Breast epithelium (tissue), 4 donors: Measurements from ENCODE around the gene EME2. TPM values are rescaled to one million over a fixed set of nuclear protein-coding genes. Genes with fewer than 3 reads are reported as not detected.

ENCODE experiments used
- DNase-seq, 2 donors: peaks; one replicate each; pipeline ENCODE4 v3.0.0-alpha.2; 2019; ENCODE audit warnings: low spot score in 2 of 2
- H3K27ac ChIP-seq, 2 donors: fragments of 200-600 bp; sonication (generic) in 1 of 2; one replicate each; pipeline ENCODE4 v1.5.1; 2016 to 2019; ENCODE audit warnings: mild to moderate bottlenecking in 1 of 2
- H3K27me3 ChIP-seq, 2 donors: fragments of 200-600 bp; sonication (generic) in 1 of 2; one replicate each; pipeline versions ENCODE4 v1.5.1 to v1.6.0; 2017 to 2019; ENCODE audit warnings: control low read depth in 1 of 2, mild to moderate bottlenecking in 1 of 2
- H3K36me3 ChIP-seq: fragments of 200-600 bp; one replicate; pipeline ENCODE4 v1.5.1; 2019
- H3K4me1 ChIP-seq, 2 donors: fragments of 200-600 bp; sonication (generic); one replicate each; pipeline ENCODE4 v1.5.1; 2016 to 2019; ENCODE audit warnings: control low read depth in 1 of 2
- H3K4me3 ChIP-seq, 3 donors: fragments of 200-600 bp; sonication (generic); 1 replicate in 2 of 3; 2 replicates in 1 of 3; pipeline ENCODE4 v1.5.1; 2016 to 2019; ENCODE audit warnings: mild to moderate bottlenecking in 3 of 3, moderate library complexity in 2 of 3
- H3K9me3 ChIP-seq, 2 donors: fragments of 200-600 bp; sonication (generic) in 1 of 2; one replicate each; pipeline ENCODE4 v1.5.1; 2016 to 2019; ENCODE audit warnings: control low read depth in 1 of 2
- POLR2A ChIP-seq: fragments of 450-650 bp; IDR thresholded peaks from one replicate; pipeline ENCODE4 v1.6.1; 2016; ENCODE audit warnings: antibody characterized with exemption, mild to moderate bottlenecking, moderate library complexity
- POLR2AphosphoS5 ChIP-seq, 3 donors: sonication (generic); formaldehyde crosslinking; IDR thresholded peaks; one replicate each; pipeline ENCODE4 v1.6.1; 2017; ENCODE audit warnings: antibody characterized with exemption in 3 of 3
- intact Hi-C: fragments of 100-400 bp; cut with DNase I; formaldehyde crosslinking; loops from one replicate; pipeline ENCODE4 v1.15.1; 2023; ENCODE audit warnings: low total_unique reads
- total RNA-seq, 3 donors: library from RNA; depleted of rRNA; stranded (reverse); fragments of >200 nt; gene quantifications; one replicate each; pipeline ENCODE4 v1.1.0, GENCODE V29; 2016
- TF ChIP-seq, protein P1 (sequence below), 3 donors: fragments of 450-650 bp; IDR thresholded peaks; one replicate each; pipeline ENCODE4 v1.5.1; 2016 to 2017; ENCODE audit warnings: antibody characterized with exemption in 3 of 3, mild to moderate bottlenecking in 3 of 3, moderate library complexity in 3 of 3

Gene EME2
- total RNA-seq, 3 donors from 2014 or later, result 4.6 to 17.4 (median 14.0) TPM

DNA sequence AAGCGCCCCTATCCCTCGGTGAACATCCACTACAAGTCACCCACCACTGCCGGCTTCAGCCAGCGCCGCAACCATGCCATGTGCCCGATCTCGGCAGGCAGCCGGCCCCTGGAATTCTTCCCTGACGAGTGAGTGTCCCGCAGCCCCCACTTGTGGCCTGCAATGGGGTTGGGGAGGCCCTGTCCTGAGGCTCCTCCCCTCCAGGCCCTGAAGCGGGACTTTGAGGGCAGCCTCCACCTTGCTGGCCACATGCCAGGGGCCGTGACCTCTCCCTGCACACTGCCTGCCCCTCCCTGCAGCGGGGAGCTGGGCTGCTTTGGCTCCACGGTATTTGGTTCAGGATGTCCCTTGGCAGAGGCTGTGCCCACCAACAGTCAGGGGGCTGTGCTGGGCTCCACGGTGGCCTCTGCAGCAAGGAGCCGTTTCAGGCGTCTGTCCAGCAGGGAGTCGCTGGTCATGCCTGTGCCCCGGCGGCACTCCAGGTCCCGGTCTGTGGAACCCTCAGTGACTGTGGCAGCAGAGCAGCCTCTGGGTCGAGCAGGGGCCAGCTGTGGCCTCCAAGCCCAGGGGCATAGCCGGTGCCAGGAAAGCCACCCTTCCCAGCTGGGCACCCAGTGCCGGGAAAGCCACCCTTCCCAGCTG is 9.6 kb upstream of the EME2 start:
- H3K27me3 ChIP-seq, result no peaks in the 10 kb centered on the region
- H3K4me3 ChIP-seq, result no peak overlapping the region
- no peaks in the 10 kb centered on the region for H3K9me3 ChIP-seq
- TF ChIP-seq, protein P1, sequence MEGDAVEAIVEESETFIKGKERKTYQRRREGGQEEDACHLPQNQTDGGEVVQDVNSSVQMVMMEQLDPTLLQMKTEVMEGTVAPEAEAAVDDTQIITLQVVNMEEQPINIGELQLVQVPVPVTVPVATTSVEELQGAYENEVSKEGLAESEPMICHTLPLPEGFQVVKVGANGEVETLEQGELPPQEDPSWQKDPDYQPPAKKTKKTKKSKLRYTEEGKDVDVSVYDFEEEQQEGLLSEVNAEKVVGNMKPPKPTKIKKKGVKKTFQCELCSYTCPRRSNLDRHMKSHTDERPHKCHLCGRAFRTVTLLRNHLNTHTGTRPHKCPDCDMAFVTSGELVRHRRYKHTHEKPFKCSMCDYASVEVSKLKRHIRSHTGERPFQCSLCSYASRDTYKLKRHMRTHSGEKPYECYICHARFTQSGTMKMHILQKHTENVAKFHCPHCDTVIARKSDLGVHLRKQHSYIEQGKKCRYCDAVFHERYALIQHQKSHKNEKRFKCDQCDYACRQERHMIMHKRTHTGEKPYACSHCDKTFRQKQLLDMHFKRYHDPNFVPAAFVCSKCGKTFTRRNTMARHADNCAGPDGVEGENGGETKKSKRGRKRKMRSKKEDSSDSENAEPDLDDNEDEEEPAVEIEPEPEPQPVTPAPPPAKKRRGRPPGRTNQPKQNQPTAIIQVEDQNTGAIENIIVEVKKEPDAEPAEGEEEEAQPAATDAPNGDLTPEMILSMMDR (IDR thresholded peaks at IDR 0.05), result no peak
- TF ChIP-seq POLR2A (no peak), POLR2AphosphoS5 (IDR thresholded peaks at IDR 0.05) (no peak)
- DNase-seq, result no peak
- peaks cover 5% of the 10 kb centered on the region for H3K36me3 ChIP-seq
- no peak overlapping the region for H3K27ac ChIP-seq
- intact Hi-C loops, result no loop called here
- no peaks in the 10 kb centered on the region for H3K4me1 ChIP-seq

DNA sequence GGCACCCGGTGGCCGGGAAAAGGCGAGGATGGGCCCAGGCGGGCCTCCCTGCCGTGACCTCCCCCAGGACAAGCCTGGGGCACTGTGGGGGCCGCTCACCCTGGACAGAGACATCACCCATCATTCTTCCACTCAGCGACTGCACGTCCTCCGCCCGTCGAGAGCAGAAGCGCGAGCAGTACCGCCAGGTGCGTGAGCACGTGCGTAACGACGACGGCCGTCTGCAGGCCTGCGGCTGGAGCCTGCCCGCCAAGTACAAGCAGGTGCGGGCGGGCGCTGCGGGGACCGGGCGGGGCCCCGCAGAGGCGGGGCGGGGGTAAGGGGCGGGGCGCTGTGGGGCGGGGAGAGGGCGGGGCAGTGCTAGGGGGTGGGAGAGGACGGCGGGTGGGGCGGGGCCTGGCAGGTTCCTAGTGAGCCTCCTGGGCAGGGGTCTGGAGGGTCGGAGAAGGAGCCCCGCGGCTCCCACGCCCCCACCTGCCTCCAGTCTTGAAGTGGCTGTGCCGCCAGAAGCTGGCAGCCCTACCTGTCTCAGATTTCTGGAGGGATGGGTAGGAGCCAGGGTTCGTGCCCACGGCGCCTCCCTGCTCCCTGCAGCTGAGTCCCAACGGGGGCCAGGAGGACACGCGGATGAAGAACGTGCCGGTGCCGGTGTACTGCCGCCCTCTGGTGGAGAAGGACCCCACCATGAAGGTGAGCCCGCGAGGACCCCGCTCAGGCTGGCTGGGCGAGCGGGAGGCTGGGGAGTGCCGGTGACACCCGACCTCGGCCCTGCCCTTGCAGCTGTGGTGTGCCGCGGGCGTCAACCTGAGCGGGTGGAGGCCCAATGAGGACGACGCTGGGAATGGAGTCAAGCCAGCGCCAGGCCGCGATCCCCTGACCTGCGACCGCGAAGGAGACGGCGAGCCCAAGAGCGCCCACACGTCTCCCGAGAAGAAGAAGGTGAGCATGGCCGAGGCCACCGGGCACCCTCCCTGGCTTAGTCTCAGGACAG is 8.8 kb upstream of the EME2 start:
- intact Hi-C loops, result no loop called here
- no peak for DNase-seq
- H3K4me1 ChIP-seq, result no peaks in the 10 kb centered on the region
- no peak overlapping the region for H3K4me3 ChIP-seq
- H3K9me3 ChIP-seq, result no peaks in the 10 kb centered on the region
- TF ChIP-seq, protein P1 (IDR thresholded peaks at IDR 0.05), result no peak
- TF ChIP-seq POLR2A (no peak), POLR2AphosphoS5 (IDR thresholded peaks at IDR 0.05) (no peak)
- H3K27ac ChIP-seq, result no peak overlapping the region
- H3K27me3 ChIP-seq, result no peaks in the 10 kb centered on the region
- peaks cover 5% of the 10 kb centered on the region for H3K36me3 ChIP-seq

DNA sequence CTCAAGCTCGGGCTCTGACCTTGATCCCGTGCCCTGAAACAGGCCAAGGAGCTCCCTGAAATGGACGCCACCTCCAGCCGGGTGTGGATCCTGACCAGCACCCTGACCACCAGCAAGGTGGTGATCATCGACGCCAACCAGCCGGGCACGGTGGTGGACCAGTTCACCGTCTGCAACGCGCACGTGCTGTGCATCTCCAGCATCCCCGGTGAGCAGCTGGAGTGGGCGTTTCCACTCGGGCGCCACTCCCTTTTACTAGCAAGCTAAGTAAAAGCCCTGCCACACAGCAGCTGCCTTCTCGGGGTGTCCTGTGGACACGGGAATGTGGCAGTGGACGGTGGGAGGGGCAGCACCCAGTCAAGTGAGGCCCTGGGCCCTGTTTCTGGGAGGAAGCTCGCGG is 7.6 kb upstream of the EME2 start:
- H3K9me3 ChIP-seq, result no peaks in the 10 kb centered on the region
- peaks cover 5% of the 10 kb centered on the region for H3K36me3 ChIP-seq
- intact Hi-C loops, result no loop called here

DNA sequence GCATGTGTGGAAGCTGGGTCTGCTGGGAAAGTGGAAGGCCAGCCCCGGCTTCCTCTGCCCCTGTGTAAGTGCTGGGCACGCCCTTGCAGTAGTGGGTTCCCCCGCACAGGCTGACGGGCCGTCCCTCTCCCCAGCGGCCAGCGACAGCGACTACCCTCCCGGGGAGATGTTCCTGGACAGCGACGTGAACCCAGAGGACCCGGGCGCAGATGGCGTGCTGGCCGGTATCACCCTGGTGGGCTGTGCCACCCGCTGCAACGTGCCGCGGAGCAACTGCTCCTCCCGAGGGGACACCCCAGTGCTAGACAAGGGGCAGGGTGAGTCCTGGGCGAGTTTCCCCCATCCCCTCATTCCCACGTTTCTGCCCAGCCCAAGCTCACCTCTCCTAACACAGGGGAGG is 6.8 kb upstream of the EME2 start:
- Histone ChIP-seq H3K4me1 (peaks cover 4 to 8% of the 10 kb centered on the region in 2 donors), H3K4me3 (no peak overlapping the region), H3K36me3 (peaks cover 5% of the 10 kb centered on the region), H3K9me3 (no peaks in the 10 kb centered on the region), H3K27me3 (no peaks in the 10 kb centered on the region), H3K27ac (no peak overlapping the region)
- intact Hi-C loops, result no loop called here
- TF ChIP-seq POLR2A (no peak), POLR2AphosphoS5 (IDR thresholded peaks at IDR 0.05) (no peak)
- TF ChIP-seq, protein P1 (IDR thresholded peaks at IDR 0.05), result no peak
- no peak for DNase-seq

More for the DNA sequence above, 7.6 kb upstream of the EME2 start:
- no peak overlapping the region for H3K4me3 ChIP-seq
- H3K27me3 ChIP-seq, result no peaks in the 10 kb centered on the region
- TF ChIP-seq, protein P1 (IDR thresholded peaks at IDR 0.05), result no peak
- TF ChIP-seq POLR2AphosphoS5 (IDR thresholded peaks at IDR 0.05), result no peak
- no peak for TF ChIP-seq POLR2A
- DNase-seq, result no peak
- peaks cover 0 to 4% of the 10 kb centered on the region in 2 donors for H3K4me1 ChIP-seq
- H3K27ac ChIP-seq, result no peak overlapping the region

DNA sequence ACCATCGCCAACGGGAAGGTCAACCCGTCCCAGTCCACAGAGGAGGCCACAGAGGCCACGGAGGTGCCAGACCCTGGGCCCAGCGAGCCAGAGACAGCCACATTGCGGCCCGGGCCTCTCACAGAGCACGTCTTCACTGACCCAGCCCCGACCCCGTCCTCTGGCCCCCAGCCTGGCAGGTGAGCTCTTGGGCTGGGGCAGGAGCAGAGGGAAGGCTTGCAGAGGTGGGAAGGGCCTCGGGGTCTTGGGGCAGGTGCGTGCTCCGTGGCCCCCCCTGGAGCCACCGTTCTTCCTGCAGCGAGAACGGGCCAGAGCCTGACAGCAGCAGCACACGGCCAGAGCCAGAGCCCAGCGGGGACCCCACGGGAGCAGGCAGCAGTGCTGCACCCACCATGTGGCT is 6.4 kb upstream of the EME2 start:
- Histone ChIP-seq H3K4me3 (no peak overlapping the region), H3K27me3 (no peaks in the 10 kb centered on the region), H3K36me3 (peaks cover 5% of the 10 kb centered on the region), H3K4me1 (peaks cover 4 to 8% of the 10 kb centered on the region in 2 donors), H3K27ac (no peak overlapping the region), H3K9me3 (no peaks in the 10 kb centered on the region)
- DNase-seq, result no peak
- intact Hi-C loops, result no loop called here
- TF ChIP-seq POLR2A (no peak), POLR2AphosphoS5 (IDR thresholded peaks at IDR 0.05) (no peak)
- TF ChIP-seq, protein P1 (IDR thresholded peaks at IDR 0.05), result no peak
